HG02759 (cell line): ENCODE results near the gene DDX4.
A peak's percentile ranks its signal among the peaks of the same experiment; 100 is the strongest.
"Not testable (repeated sequence)": the region's sequence is repeated elsewhere in the genome, so short reads cannot be mapped to it uniquely, and the experiment has no call there.

Experiments used
- ATAC-seq: cut with Tn5 transposase; IDR thresholded peaks from one replicate; pipeline ENCODE4 v1.9.1; 2021; ENCODE audit warnings: mild to moderate bottlenecking, moderate library complexity; ENCODE audit not compliant: unreplicated experiment

Gene DDX4

DNA sequence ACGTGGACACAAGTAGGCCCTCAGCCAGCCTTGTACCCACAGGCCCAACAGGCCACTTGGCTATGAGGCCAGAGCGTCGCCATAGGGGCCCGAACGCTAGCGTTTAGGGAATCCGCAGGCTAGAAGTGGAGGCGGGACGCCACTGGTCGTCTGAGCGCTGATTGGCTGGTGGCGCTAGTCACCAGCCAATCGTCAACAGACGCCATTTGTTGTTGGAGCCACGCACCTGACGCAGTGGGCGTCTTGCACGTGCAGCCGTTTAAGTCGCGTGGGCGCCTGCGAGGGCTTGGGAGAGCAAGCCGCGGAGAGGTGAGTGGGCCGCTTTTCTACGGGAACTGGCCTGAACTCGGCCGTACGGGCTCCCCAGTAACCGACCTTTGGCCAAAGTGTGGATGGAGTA is at the start of gene DDX4:
DDX4 (plus strand) TSS at position 269 of the 400 bp plus-strand sequence. CDS start 903 bp downstream, outside the sequence.
- no peak for ATAC-seq

GRCh38 chr5:55691265-55692105 is 46.4 kb upstream of the DDX4 start:
- no peak for ATAC-seq

GRCh38 chr5:55692106-55692417 is 45.8 kb upstream of the DDX4 start:
- ATAC-seq, result no peak

GRCh38 chr5:55692509-55692908 is 45.4 kb upstream of the DDX4 start:
- ATAC-seq, result no peak

DNA sequence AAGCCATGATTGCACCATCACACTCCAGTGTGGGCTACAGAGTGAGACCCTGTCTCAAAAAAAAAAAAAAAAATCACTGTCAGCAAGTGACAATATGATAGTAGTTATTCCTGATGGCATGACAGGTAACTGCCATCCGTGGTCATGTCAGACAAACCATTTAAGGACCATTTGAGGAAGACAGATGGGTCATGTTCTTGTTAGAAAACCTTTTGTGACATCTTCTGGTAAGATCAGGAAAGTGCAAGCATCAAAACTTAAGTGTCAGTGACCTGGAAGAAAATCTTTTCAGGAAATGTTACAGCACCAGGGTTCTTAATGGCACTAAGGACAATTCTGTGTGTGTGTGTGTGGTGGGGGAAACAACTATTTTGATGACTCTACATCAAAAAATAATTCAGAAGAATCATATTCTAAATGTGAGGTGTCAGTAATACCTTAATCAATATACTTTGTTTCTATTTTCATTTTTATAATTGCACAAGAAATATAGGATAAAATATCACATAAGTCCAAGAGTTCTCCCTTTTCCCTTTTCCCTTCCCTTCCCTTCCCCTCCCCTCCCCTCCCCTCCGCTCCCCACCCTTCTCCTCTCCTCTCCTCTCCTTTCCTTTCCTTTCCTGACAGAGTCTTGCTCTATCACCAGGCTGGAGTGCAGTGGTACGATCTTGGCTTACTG is 43.6 kb upstream of the DDX4 start:
- ATAC-seq, result no peak

DNA sequence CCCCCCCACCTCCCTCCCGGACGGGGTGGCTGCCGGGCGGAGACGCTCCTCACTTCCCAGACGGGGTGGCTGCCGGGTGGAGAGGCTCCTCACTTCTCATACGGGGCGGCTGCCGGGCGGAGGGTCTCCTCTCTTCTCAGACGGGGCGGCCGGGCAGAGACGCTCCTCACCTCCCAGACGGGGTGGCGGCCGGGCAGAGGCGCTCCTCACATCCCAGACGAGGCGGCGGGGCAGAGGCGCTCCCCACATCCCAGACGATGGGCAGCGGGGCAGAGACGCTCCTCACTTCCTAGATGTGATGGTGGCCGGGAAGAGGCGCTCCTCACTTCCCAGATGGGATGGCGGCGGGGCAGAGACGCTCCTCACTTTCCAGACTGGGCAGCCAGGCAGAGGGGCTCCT is 41.2 kb upstream of the DDX4 start:
- ATAC-seq, result not testable (repeated sequence)

- ATAC-seq, result peak; percentile 72
These were observed 38.7 kb upstream of the DDX4 start for GRCh38 chr5:55699041-55699688.

DNA sequence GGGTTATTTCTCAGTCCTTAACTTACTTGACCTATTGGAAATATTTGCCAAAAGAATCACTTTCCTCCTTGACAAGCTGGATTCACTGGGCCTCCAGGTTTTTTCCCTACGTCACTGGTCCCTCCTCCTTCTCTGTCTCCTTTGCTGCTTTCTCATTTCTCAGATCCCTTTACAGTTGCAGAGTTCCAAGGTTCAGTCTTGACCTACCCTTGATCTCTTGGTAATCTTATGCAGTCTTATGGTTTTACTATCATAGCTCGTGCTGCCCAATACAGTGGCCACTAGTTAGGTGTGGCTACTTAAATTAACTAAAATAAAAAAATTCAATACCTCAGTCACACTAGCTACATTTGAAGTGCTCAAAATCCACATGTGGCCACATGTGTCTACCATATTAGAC is 37.1 kb upstream of the DDX4 start:
- ATAC-seq, result no peak

DNA sequence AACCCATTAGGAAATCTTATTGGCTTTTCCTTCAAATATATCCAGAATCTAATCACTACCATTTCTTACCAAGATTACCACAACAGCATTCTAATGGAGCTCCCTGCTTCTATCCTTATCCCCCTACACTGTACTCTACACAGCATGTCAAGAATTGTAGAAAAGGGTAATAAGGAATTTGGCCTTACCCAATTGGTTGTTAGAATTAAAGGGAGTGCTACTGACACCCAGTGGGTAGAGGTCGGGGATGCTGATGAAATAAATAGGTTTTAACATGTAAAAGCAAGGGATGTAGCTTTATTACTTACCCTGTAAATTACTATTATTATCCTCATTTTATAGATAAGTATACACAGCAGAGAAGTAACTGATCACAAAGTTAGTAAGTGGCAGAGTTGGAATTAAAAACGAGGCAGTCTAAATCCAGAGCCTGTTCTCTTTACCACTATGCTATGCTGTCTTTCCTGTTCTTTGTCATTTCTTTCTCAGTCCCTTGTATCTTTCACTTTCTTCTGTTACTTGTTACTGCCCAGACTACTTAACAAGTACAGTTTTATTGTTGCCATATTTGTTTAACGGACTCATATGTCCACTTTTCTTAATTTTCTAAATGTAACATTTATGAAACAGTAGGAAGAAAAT is 36.3 kb upstream of the DDX4 start:
- ATAC-seq, result no peak

- no peak for ATAC-seq
These were observed 35.1 kb upstream of the DDX4 start for GRCh38 chr5:55702598-55703345.

DNA sequence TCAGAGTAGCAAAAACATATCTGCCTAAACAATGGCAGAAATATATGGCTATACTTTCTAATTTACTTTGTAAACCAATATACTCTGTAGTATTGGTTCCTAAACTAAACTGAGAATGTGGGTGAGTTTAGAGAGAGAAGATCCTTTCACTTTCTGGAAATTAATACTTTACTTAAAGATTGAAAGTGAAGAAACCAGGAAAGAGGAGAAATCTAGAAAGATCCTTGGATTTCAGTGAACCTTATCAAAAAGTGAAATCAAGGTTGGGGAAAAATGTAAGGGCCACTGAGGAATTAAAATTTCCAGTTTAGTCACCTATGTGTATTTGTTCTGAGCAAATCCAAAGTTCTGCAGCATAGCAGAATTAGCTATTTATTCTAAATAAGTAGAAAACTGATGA is 31.6 kb upstream of the DDX4 start:
- ATAC-seq, result no peak

- no peak for ATAC-seq
These were observed 29.1 kb upstream of the DDX4 start for GRCh38 chr5:55708732-55709131.

- ATAC-seq, result no peak
These were observed 26.3 kb upstream of the DDX4 start for GRCh38 chr5:55711507-55712022.

GRCh38 chr5:55712023-55712859 is 25.6 kb upstream of the DDX4 start, which contains the start of gene SLC38A9:
SLC38A9 (minus strand) TSS chr5:55712324; CDS start chr5:55697958, 14,366 bp downstream.
- ATAC-seq, result peak; percentile 100

DNA sequence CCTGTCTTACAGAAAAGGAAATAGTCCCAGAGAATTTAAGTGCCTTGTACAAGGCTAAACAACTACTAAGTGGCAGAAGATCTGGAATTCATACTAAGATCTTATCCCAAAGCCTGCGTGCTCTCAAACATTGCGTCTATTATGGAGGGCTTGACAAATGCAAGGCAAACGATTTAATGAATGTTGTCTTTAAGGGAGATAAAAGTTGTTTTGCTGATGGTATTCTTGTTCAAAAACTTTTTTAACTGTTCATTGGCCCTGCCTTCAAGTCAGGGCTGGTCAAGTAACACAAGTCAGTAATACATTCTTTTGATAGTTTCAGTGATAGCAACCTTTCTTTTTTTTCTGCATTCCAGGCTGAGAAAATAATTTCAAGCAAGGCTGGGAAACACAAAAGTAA is 24.0 kb upstream of the DDX4 start:
- no peak for ATAC-seq

DNA sequence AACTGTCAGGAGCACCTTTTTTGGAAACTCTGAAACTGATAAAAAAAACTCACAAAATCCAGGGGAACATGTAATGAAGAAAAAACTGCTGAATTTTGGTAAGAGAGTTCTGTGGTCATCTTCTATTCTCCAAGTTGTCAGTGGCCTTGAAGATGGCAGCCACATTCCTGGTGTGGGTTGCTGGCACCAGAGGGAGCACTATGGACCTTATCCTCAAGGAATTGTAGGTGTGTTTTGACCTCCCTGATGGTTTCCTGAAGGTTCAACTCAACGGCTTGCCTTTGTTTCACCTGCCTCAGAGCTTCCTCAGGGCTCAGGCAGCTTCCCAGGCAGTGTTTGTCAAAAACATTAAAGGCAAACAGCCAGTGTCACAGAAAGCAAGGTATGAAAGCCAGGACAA is 23.5 kb upstream of the DDX4 start:
- no peak for ATAC-seq

DNA sequence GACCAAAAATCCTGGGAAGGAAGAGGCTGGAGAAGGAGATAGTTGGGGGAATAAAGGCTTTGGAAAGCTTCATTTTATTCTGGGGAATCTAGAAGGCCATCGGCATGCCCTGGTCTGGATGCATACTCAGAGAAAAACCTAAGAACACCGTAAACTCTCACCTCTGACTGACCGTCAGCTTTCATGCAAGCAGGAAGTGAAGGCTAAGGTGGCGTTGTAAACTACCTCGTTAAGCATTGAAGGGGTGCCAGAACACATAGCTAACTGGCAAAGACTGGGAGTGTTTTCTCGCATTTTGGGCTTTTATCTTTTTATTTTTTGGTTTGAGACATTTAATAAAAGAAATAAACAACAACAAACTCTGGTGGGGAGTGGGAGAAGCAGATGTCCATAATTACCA is 23.1 kb upstream of the DDX4 start:
- no peak for ATAC-seq

GRCh38 chr5:55715519-55716078 is 22.3 kb upstream of the DDX4 start:
- ATAC-seq, result no peak

- ATAC-seq, result not testable (repeated sequence)
These were observed 18.8 kb upstream of the DDX4 start for GRCh38 chr5:55719026-55719425.
